NB4 (cell line): ENCODE results near the gene XYLT1.

Source experiments
- POLR2A ChIP-seq: IDR thresholded peaks from 2 replicates; pipeline ENCODE4 v1.6.1; 2011; ENCODE audit warnings: mild to moderate bottlenecking; ENCODE audit not compliant: insufficient read length; ENCODE audit errors: extremely low read depth
- TF ChIP-seq, protein P1 (sequence below): IDR thresholded peaks from one replicate; pipeline ENCODE4 v1.5.1; 2012; ENCODE audit warnings: low read depth, low read length

DNA sequence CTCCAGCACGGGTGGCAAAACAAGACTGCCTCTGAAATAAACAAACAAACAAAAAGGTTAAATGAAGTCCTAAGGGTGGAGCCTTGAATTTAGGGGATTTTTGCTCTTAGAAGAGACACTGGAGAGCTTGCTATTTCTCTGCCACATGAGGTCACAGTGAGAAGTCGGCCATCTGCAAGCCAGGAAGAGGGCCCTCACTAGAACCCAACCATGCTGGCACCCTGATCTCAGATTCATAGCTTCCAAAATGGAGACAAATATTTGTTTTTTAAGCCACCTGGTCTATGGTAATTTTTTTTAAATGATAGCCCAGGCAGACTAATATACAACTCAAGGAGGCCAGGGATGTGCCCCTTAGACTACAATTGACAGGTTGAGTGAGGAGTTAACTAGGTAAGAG, 255.5 kb downstream of the XYLT1 start:
- TF ChIP-seq POLR2A: no peak
- TF ChIP-seq, protein P1, sequence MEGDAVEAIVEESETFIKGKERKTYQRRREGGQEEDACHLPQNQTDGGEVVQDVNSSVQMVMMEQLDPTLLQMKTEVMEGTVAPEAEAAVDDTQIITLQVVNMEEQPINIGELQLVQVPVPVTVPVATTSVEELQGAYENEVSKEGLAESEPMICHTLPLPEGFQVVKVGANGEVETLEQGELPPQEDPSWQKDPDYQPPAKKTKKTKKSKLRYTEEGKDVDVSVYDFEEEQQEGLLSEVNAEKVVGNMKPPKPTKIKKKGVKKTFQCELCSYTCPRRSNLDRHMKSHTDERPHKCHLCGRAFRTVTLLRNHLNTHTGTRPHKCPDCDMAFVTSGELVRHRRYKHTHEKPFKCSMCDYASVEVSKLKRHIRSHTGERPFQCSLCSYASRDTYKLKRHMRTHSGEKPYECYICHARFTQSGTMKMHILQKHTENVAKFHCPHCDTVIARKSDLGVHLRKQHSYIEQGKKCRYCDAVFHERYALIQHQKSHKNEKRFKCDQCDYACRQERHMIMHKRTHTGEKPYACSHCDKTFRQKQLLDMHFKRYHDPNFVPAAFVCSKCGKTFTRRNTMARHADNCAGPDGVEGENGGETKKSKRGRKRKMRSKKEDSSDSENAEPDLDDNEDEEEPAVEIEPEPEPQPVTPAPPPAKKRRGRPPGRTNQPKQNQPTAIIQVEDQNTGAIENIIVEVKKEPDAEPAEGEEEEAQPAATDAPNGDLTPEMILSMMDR: no peak
